GM19193 (cell line): ENCODE measurements around the gene NDUFC2.

Source experiments
- POLR2A ChIP-seq: IDR thresholded peaks from 4 replicates; pipeline ENCODE4 v1.6.1; 2011; ENCODE audit not compliant: insufficient read depth, insufficient read length; ENCODE audit errors: extremely low read depth

The NDUFC2 gene

GRCh38 chr11:78039919-78040671 is 39.6 kb downstream of the NDUFC2 start:
- no peak for TF ChIP-seq POLR2A

- TF ChIP-seq POLR2A: no peak
Measured at GRCh38 chr11:78039391-78039918, 40.2 kb downstream of the NDUFC2 start.

- no peak for TF ChIP-seq POLR2A
Measured at GRCh38 chr11:78038697-78039313, 40.9 kb downstream of the NDUFC2 start.

GRCh38 chr11:78037825-78038620 is 41.6 kb downstream of the NDUFC2 start:
- no peak for TF ChIP-seq POLR2A

GRCh38 chr11:78037056-78037455 is 42.6 kb downstream of the NDUFC2 start:
- no peak for TF ChIP-seq POLR2A

GRCh38 chr11:78036313-78036712 is 43.3 kb downstream of the NDUFC2 start:
- no peak for TF ChIP-seq POLR2A

GRCh38 chr11:78034623-78035022 is 45.0 kb downstream of the NDUFC2 start:
- no peak for TF ChIP-seq POLR2A

- TF ChIP-seq POLR2A: no peak
Measured at GRCh38 chr11:78033040-78033439, 46.6 kb downstream of the NDUFC2 start.

GRCh38 chr11:78032090-78032489 is 47.6 kb downstream of the NDUFC2 start:
- no peak for TF ChIP-seq POLR2A

- TF ChIP-seq POLR2A: no peak
Measured at GRCh38 chr11:78031629-78032028, 48.0 kb downstream of the NDUFC2 start.

- no peak for TF ChIP-seq POLR2A
Measured at GRCh38 chr11:78030429-78031325, 49.0 kb downstream of the NDUFC2 start.

GRCh38 chr11:78027759-78028158 is 51.9 kb downstream of the NDUFC2 start:
- no peak for TF ChIP-seq POLR2A

- TF ChIP-seq POLR2A: no peak
Measured at GRCh38 chr11:78025378-78025777, 54.3 kb downstream of the NDUFC2 start.

GRCh38 chr11:78023426-78023825 is 56.2 kb downstream of the NDUFC2 start:
- no peak for TF ChIP-seq POLR2A
